Fibroblast of lung (primary cell): ENCODE measurements around the gene RSPH4A. TPM values are rescaled to one million over a fixed set of nuclear protein-coding genes. Genes with fewer than 3 reads are reported as not detected.

Experiments used
- DNase-seq, 2 donors: peaks; one replicate each; pipeline versions ENCODE4 v3.0.0 to v3.0.0-alpha.2; 2010; ENCODE audit warnings: low read depth in 2 of 2
- H2AFZ ChIP-seq: 2 replicates; pipeline ENCODE4 v1.5.1; 2012; ENCODE audit warnings: low read length, control low read depth, inconsistent platforms
- H3K27ac ChIP-seq: 2 replicates; pipeline ENCODE4 v1.5.1; 2011; ENCODE audit warnings: low read length, control low read depth; ENCODE audit not compliant: insufficient read depth
- H3K27me3 ChIP-seq: 2 replicates; pipeline ENCODE4 v1.5.1; 2011; ENCODE audit warnings: mild to moderate bottlenecking, low read length; ENCODE audit not compliant: control insufficient read depth, insufficient read depth
- H3K36me3 ChIP-seq: 2 replicates; pipeline ENCODE4 v1.5.1; 2011; ENCODE audit warnings: low read length; ENCODE audit not compliant: control insufficient read depth, insufficient read depth
- H3K4me1 ChIP-seq: 2 replicates; pipeline ENCODE4 v1.5.1; 2011; ENCODE audit warnings: low read length; ENCODE audit not compliant: control insufficient read depth, insufficient read depth; ENCODE audit errors: extremely low read depth
- H3K4me2 ChIP-seq: 2 replicates; pipeline ENCODE4 v1.5.1; 2011; ENCODE audit warnings: low read length, control low read depth; ENCODE audit not compliant: insufficient read depth; ENCODE audit errors: extremely low read depth
- H3K4me3 ChIP-seq, 4 experiments: fragments of 200-600 bp in 1 of 4; sonication (generic) in 1 of 4; replicated peaks in 1 of 4; 2 replicates each; pipeline ENCODE4 v1.5.1; 2011 to 2016; ENCODE audit warnings: low read length in 4 of 4, low read depth in 3 of 4, mild to moderate bottlenecking in 3 of 4, control low read depth in 2 of 4, inconsistent platforms in 1 of 4, mixed read lengths in 1 of 4; ENCODE audit not compliant: insufficient read depth in 1 of 4; ENCODE audit errors: control extremely low read depth in 1 of 4
- H3K79me2 ChIP-seq: 2 replicates; pipeline ENCODE4 v1.5.1; 2012; ENCODE audit warnings: mild to moderate bottlenecking, low read length, inconsistent platforms; ENCODE audit not compliant: control insufficient read depth, insufficient read depth
- H3K9ac ChIP-seq: 2 replicates; pipeline ENCODE4 v1.5.1; 2011; ENCODE audit warnings: mild to moderate bottlenecking, low read length, control low read depth; ENCODE audit not compliant: insufficient read depth
- H3K9me3 ChIP-seq: 2 replicates; pipeline ENCODE4 v1.5.1; 2012; ENCODE audit warnings: low read depth, low read length; ENCODE audit not compliant: control insufficient read depth, insufficient read depth
- H4K20me1 ChIP-seq: 2 replicates; pipeline ENCODE4 v1.5.1; 2011; ENCODE audit warnings: low read length; ENCODE audit not compliant: control insufficient read depth, insufficient read depth; ENCODE audit errors: extremely low read depth
- EZH2 ChIP-seq: IDR thresholded peaks from 2 replicates; pipeline ENCODE4 v1.5.1; 2012; ENCODE audit warnings: low read length, control low read depth, mild to moderate bottlenecking; ENCODE audit errors: missing control alignments
- polyA plus RNA-seq, 2 donors: library from polyadenylated mRNA; depleted of rRNA in 1 of 2; stranded (reverse) in 1 of 2; unstranded in 1 of 2; fragments of >200 nt; gene quantifications; 2 replicates each; pipeline ENCODE4 v1.2.1, GENCODE V29; 2011 to 2012; ENCODE audit warnings: missing spikeins in 1 of 2
- total RNA-seq: library from RNA; depleted of rRNA; stranded (reverse); fragments of >200 nt; gene quantifications from 2 replicates; pipeline ENCODE4 v1.2.1, GENCODE V29; 2014
- TF ChIP-seq, protein P1 (sequence below), 2 donors: IDR thresholded peaks in 1 of 2; conservative IDR thresholded peaks in 1 of 2; 1 replicate in 1 of 2; 2 replicates in 1 of 2; pipeline ENCODE4 v1.5.1; 2011 to 2012; ENCODE audit warnings: low read length in 2 of 2, control low read depth in 1 of 2, inconsistent platforms in 1 of 2, low read depth in 1 of 2, mild to moderate bottlenecking in 1 of 2

The RSPH4A gene
- total and polyA plus RNA-seq, 2 donors (not counting 1 experiment from before 2014, with no cell fraction given) = 0.17 to 0.18 TPM

DNA sequence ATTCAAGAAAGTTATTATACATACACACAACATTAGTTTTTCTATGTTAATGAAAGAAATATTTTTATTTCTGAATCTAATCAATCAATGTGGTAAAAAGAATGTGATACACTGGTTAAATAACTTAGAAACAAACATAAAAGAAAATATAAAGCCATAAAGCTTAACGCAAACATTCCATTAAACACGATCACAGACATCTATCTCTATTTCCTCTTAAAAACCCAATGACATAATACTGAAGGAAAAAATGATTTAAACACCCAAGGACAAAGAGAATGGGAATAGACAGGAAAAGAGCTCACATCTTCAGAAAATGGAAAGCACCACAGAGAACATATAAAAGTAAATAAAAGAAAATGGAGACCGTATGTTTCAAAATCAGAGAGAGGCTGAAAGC lies 32.9 kb downstream of the RSPH4A start:
- H3K4me3 ChIP-seq = no peak overlapping the region
- H3K27me3 ChIP-seq = no peaks in the 10 kb centered on the region
- no peak overlapping the region for H3K9ac ChIP-seq
- no peak for TF ChIP-seq EZH2
- TF ChIP-seq, protein P1, sequence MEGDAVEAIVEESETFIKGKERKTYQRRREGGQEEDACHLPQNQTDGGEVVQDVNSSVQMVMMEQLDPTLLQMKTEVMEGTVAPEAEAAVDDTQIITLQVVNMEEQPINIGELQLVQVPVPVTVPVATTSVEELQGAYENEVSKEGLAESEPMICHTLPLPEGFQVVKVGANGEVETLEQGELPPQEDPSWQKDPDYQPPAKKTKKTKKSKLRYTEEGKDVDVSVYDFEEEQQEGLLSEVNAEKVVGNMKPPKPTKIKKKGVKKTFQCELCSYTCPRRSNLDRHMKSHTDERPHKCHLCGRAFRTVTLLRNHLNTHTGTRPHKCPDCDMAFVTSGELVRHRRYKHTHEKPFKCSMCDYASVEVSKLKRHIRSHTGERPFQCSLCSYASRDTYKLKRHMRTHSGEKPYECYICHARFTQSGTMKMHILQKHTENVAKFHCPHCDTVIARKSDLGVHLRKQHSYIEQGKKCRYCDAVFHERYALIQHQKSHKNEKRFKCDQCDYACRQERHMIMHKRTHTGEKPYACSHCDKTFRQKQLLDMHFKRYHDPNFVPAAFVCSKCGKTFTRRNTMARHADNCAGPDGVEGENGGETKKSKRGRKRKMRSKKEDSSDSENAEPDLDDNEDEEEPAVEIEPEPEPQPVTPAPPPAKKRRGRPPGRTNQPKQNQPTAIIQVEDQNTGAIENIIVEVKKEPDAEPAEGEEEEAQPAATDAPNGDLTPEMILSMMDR (conservative IDR thresholded peaks at IDR 0.05 in 1 of 2, IDR thresholded peaks at IDR 0.05 in 1 of 2; ENCODE audit: low read depth in 1 of 2, low read length in 2 of 2) = no peak
- no peak overlapping the region for H3K27ac ChIP-seq
- H3K9me3 ChIP-seq = no peaks in the 10 kb centered on the region
- no peaks in the 10 kb centered on the region for H4K20me1 ChIP-seq
- no peaks in the 10 kb centered on the region for H3K4me1 ChIP-seq
- H2AFZ ChIP-seq = no peak overlapping the region
- no peak overlapping the region for H3K4me2 ChIP-seq
- H3K79me2 ChIP-seq = no peaks in the 10 kb centered on the region
- peaks cover 3% of the 10 kb centered on the region for H3K36me3 ChIP-seq
- DNase-seq = no peak

DNA sequence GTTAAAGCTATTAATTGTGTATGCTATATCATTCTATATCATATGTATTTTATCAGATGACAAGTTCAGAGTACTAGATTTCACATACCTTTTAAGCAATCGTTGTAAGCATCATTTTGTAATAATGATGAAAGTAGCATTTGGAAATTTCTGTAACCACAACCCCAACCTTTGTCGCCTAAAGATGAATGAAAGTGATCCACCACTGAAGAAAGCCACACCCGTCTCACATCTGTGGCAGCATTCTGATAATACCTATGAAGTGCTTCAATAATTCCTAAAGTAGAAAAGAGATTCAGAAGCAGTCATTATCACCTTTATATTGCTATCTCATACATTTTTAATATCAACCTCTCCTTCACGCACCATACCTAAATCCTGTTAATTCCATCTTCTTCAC lies 35.6 kb downstream of the RSPH4A start:
- no peaks in the 10 kb centered on the region for H4K20me1 ChIP-seq
- no peaks in the 10 kb centered on the region for H3K36me3 ChIP-seq
- H3K4me3 ChIP-seq = no peak overlapping the region
- H3K79me2 ChIP-seq = no peaks in the 10 kb centered on the region
- TF ChIP-seq, protein P1 (conservative IDR thresholded peaks at IDR 0.05 in 1 of 2, IDR thresholded peaks at IDR 0.05 in 1 of 2; ENCODE audit: low read depth in 1 of 2, low read length in 2 of 2) = no peak
- no peak for TF ChIP-seq EZH2
- H3K4me2 ChIP-seq = no peak overlapping the region
- no peaks in the 10 kb centered on the region for H3K4me1 ChIP-seq
- no peak overlapping the region for H2AFZ ChIP-seq
- H3K9me3 ChIP-seq = no peaks in the 10 kb centered on the region
- no peak overlapping the region for H3K9ac ChIP-seq
- no peaks in the 10 kb centered on the region for H3K27me3 ChIP-seq
- H3K27ac ChIP-seq = no peak overlapping the region
- DNase-seq = no peak

DNA sequence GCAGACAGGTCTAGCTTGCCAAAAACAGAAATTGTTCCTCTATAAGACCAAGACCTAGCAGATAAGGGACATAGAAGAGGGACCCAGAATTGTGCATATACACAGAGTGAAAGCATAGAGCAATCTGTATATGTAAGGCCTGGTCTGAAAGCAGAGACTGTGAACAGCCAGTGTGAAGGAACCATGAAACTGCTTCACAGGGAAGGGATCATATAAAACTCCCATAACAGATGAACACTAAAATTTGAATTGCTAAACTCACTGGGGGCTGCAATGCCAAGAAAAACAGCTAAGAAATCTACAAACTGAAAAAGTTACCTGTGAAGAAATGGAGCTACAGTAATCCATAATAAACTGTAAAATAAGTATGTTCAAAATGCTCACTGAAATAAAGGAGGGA lies 45.3 kb downstream of the RSPH4A start:
- Histone ChIP-seq H3K79me2 (peaks cover 39% of the 10 kb centered on the region), H3K9me3 (no peaks in the 10 kb centered on the region), H3K9ac (no peak overlapping the region), H3K4me1 (no peaks in the 10 kb centered on the region), H3K27ac (no peak overlapping the region), H3K4me2 (no peak overlapping the region), H2AFZ (no peak overlapping the region), H3K36me3 (no peaks in the 10 kb centered on the region), H4K20me1 (no peaks in the 10 kb centered on the region), H3K27me3 (no peaks in the 10 kb centered on the region), H3K4me3 (no peak overlapping the region)
- DNase-seq = no peak
- TF ChIP-seq EZH2 = no peak
- TF ChIP-seq, protein P1 (conservative IDR thresholded peaks at IDR 0.05 in 1 of 2, IDR thresholded peaks at IDR 0.05 in 1 of 2; ENCODE audit: low read depth in 1 of 2, low read length in 2 of 2) = no peak
